HG03139 (cell line): ENCODE measurements around the gene ZC3H7A.
A peak's percentile ranks its signal among the peaks of the same experiment; 100 is the strongest.
"Not testable (repeated sequence)": the region's sequence is repeated elsewhere in the genome, so short reads cannot be mapped to it uniquely, and the experiment has no call there.

Experiments
- ATAC-seq: cut with Tn5 transposase; IDR thresholded peaks from one replicate; pipeline ENCODE4 v1.9.1; 2021; ENCODE audit not compliant: unreplicated experiment

Gene ZC3H7A

GRCh38 chr16:11800382-11800718 is 3.3 kb upstream of the ZC3H7A start:
- ATAC-seq = no peak

GRCh38 chr16:11799509-11800381 is 2.7 kb upstream of the ZC3H7A start:
- ATAC-seq = no peak

GRCh38 chr16:11799017-11799381 is 1.9 kb upstream of the ZC3H7A start:
- no peak for ATAC-seq

- ATAC-seq = no peak
Observed at GRCh38 chr16:11797957-11798299, 870 bp upstream of the ZC3H7A start.

GRCh38 chr16:11796227-11797165 is 562 bp downstream of the ZC3H7A start:
- peak; percentile 11 for ATAC-seq

- ATAC-seq = no peak
Observed at GRCh38 chr16:11795887-11796226, 1.2 kb downstream of the ZC3H7A start.

GRCh38 chr16:11794996-11795886 is 1.8 kb downstream of the ZC3H7A start:
- no peak for ATAC-seq

GRCh38 chr16:11794447-11794846 is 2.6 kb downstream of the ZC3H7A start:
- ATAC-seq = no peak

GRCh38 chr16:11793840-11794239 is 3.2 kb downstream of the ZC3H7A start:
- ATAC-seq = no peak

- no peak for ATAC-seq
Observed at GRCh38 chr16:11792410-11793241, 4.4 kb downstream of the ZC3H7A start.

GRCh38 chr16:11791144-11791828 is 5.8 kb downstream of the ZC3H7A start:
- no peak for ATAC-seq

- ATAC-seq = no peak
Observed at GRCh38 chr16:11788914-11789313, 8.1 kb downstream of the ZC3H7A start.

GRCh38 chr16:11784980-11785599 is 12.0 kb downstream of the ZC3H7A start:
- not testable (repeated sequence) for ATAC-seq

- not testable (repeated sequence) for ATAC-seq
Observed at GRCh38 chr16:11784381-11784780, 12.7 kb downstream of the ZC3H7A start.

GRCh38 chr16:11784038-11784369 is 13.1 kb downstream of the ZC3H7A start:
- ATAC-seq = no peak

- ATAC-seq = no peak
Observed at GRCh38 chr16:11783319-11784037, 13.6 kb downstream of the ZC3H7A start.

GRCh38 chr16:11781773-11782172 is 15.3 kb downstream of the ZC3H7A start:
- no peak for ATAC-seq

GRCh38 chr16:11780991-11781680 is 15.9 kb downstream of the ZC3H7A start:
- ATAC-seq = no peak
